NCI-H1436 (cell line): ENCODE data around the gene DNAAF9.
"Not testable (repeated sequence)": the region's sequence is repeated elsewhere in the genome, so short reads cannot be mapped to it uniquely, and the experiment has no call there.

Source experiments
- DNase-seq: peaks from one replicate; lab custom pipeline; 2025; lab: John Stamatoyannopoulos, UW

The DNAAF9 gene

GRCh38 chr20:3407040-3407770, at the start of gene DNAAF9:
DNAAF9 (minus strand) TSS chr20:3407669; CDS start chr20:3407557, 112 bp downstream.
- no peak for DNase-seq

- no peak for DNase-seq
These were observed 49.2 kb upstream of the DNAAF9 start for GRCh38 chr20:3456648-3457047.

GRCh38 chr20:3454831-3455230, 47.4 kb upstream of the DNAAF9 start:
- DNase-seq, result no peak

GRCh38 chr20:3452690-3453089, 45.2 kb upstream of the DNAAF9 start:
- no peak for DNase-seq

GRCh38 chr20:3452136-3452535, 44.7 kb upstream of the DNAAF9 start:
- no peak for DNase-seq

- no peak for DNase-seq
These were observed 41.9 kb upstream of the DNAAF9 start for GRCh38 chr20:3449319-3449718.

GRCh38 chr20:3447321-3447720, 39.9 kb upstream of the DNAAF9 start:
- no peak for DNase-seq

- no peak for DNase-seq
These were observed 39.3 kb upstream of the DNAAF9 start for GRCh38 chr20:3446779-3447178.

GRCh38 chr20:3436864-3437574, 29.6 kb upstream of the DNAAF9 start:
- DNase-seq, result no peak

- DNase-seq, result no peak
These were observed 26.8 kb upstream of the DNAAF9 start for GRCh38 chr20:3434232-3434631.

GRCh38 chr20:3433744-3434143, 26.3 kb upstream of the DNAAF9 start:
- DNase-seq, result no peak

GRCh38 chr20:3432844-3433243, 25.4 kb upstream of the DNAAF9 start:
- DNase-seq, result no peak

- DNase-seq, result no peak
These were observed 23.6 kb upstream of the DNAAF9 start for GRCh38 chr20:3431109-3431508.

- DNase-seq, result no peak
These were observed 23.1 kb upstream of the DNAAF9 start for GRCh38 chr20:3430376-3431069.

GRCh38 chr20:3426766-3427165, 19.3 kb upstream of the DNAAF9 start:
- DNase-seq, result not testable (repeated sequence)

- DNase-seq, result no peak
These were observed 15.7 kb upstream of the DNAAF9 start for GRCh38 chr20:3423126-3423525.

GRCh38 chr20:3421985-3422384, 14.5 kb upstream of the DNAAF9 start:
- no peak for DNase-seq

GRCh38 chr20:3420211-3420707, 12.8 kb upstream of the DNAAF9 start:
- DNase-seq, result no peak

GRCh38 chr20:3418161-3418560, 10.7 kb upstream of the DNAAF9 start:
- DNase-seq, result not testable (repeated sequence)

GRCh38 chr20:3414122-3414521, 6.7 kb upstream of the DNAAF9 start:
- DNase-seq, result no peak

GRCh38 chr20:3413393-3413889, 6.0 kb upstream of the DNAAF9 start:
- DNase-seq, result no peak

GRCh38 chr20:3412600-3413392, 5.3 kb upstream of the DNAAF9 start:
- DNase-seq, result no peak
